GM18507 (cell line): ENCODE data around the gene PTPRA.
"Not testable (repeated sequence)": the region's sequence is repeated elsewhere in the genome, so short reads cannot be mapped to it uniquely, and the experiment has no call there.

Experiments
- DNase-seq: peaks from one replicate; pipeline ENCODE4 v3.0.0; 2011; ENCODE audit warnings: low read depth; ENCODE audit not compliant: insufficient read length; ENCODE audit errors: extremely low spot score
- FAIRE-seq: peaks from 2 replicates; lab custom pipeline; 2011; peaks lifted over from hg19 to GRCh38; lab: Jason Lieb, UNC

The PTPRA gene

GRCh38 chr20:3022559-3023490 is 149.5 kb downstream of the PTPRA start:
- FAIRE-seq, DNase-seq: not testable (repeated sequence)

DNA sequence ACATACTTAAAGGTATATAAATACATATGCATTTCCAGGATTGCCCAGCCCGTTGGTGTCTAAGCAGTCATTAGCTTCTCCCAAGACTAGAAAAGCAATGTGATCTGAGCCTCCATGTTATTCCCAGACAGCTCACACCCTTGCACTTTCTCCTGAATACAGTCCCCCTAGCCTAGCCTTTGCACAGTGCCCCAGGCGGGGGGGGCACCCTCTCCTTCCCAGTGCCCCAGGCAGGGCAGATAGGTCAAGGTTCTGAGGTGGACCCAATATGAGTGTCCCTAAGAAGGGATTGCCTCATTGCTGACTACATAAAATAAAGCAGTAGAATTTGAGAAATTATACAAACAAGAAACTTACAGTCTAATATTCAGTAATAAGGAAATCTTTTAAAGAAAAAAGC is 154.7 kb downstream of the PTPRA start:
- no peak for FAIRE-seq
- no peak for DNase-seq

DNA sequence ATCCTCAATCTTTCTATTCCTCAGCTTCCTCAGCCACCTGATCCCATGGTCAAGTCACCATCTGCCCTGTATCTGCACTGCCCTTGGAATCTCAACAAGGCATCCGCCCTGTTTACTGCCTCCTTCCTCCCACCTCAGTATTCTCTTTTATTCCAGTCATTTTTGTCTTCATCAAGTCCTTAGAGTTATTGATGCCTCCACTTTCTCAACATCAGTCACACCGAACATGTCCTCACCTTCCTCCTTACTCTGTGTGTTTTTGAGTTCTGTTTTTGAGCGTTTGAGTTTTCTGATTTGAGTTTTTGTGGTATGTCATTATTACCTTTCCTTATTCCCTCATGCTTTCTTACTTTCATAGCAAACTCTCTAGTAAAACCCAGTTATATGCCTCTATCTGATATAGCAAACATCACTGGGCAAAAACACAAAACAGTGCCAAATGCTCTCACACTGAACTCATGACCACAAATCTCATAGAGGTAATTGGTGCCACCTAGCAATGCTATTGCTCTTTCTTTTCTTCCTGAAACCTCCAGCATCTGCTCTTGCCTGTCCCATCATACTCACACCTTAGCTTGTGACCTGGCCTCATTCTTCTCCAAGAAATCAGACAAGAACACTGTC is 158.4 kb downstream of the PTPRA start:
- FAIRE-seq (no peak), DNase-seq (no peak)

- no peak for FAIRE-seq
- DNase-seq = no peak
Observed at GRCh38 chr20:3032624-3033023, 159.3 kb downstream of the PTPRA start.

DNA sequence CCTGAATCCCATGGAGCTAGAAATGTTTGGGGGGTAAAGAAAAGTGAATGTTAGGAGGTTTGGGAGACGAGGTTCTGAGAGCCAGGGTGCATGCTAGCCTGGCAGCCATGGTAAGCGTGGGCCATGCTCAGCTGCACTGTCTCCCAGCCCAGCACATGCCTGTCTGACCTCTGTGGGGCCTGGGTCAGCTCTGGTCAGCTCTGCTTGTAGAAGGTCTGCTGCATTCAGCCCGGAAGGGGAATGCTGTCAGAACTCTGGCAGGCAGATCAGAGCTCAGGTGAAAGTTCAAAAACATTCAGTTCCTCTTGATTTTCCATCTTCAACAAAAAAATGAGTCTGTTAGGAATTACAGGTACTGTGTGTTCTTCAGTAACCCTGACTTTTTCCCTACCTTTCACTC is 164.4 kb downstream of the PTPRA start:
- no peak for FAIRE-seq
- DNase-seq = no peak

DNA sequence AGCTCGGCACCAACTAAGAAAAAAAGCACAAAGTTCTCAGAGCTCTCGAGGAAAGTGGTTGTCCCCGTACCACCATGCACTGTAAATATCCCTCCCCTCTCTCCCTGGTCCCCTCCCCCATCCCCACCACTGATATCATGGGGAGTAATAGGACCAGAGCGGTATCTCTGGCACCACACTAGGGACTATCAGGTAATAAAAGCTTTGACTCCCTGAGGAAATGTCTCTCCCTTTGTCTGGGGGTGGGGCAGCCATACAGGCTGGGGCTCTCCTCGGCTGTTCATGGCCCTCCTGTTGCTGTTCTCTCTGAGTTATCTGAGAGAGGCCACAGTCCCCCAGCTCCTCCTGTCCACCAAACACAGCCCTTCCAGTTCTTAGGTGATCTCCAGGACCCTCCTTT is 165.2 kb downstream of the PTPRA start:
- no peak for DNase-seq
- no peak for FAIRE-seq

- FAIRE-seq (no peak), DNase-seq (no peak)
Observed at GRCh38 chr20:3039426-3039825, 166.1 kb downstream of the PTPRA start.

- FAIRE-seq (no peak), DNase-seq (no peak)
Observed at GRCh38 chr20:3040086-3040485, 166.8 kb downstream of the PTPRA start.

DNA sequence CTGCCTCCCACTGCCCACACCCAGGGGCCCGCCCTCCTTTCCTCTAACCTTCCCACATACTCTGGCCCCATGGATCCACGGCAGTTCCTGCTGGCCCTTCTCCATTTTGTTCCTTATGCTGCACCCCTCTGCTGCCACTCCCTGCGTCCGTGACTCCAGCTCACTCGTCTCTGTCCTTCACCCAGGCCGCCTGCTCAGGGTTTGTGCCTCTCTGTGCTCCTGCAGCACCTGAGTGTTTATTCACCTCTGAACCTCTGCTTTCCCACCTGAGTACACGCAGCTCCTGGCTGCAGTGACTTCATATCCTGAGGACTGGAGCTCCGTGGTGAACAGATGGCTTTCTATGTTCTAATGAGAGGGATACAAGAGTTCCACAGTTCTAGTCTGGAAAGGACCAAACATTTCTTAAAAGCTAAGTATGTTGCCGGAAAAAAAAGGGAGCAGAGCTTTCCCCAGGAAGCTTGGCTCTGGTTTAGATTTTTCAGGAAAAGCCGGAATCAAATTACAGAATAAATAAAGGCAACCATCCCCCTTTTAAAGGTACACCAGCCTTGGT is 168.7 kb downstream of the PTPRA start:
- FAIRE-seq = no peak
- DNase-seq = no peak

GRCh38 chr20:3042625-3043024 is 169.3 kb downstream of the PTPRA start:
- FAIRE-seq (no peak), DNase-seq (no peak)

DNA sequence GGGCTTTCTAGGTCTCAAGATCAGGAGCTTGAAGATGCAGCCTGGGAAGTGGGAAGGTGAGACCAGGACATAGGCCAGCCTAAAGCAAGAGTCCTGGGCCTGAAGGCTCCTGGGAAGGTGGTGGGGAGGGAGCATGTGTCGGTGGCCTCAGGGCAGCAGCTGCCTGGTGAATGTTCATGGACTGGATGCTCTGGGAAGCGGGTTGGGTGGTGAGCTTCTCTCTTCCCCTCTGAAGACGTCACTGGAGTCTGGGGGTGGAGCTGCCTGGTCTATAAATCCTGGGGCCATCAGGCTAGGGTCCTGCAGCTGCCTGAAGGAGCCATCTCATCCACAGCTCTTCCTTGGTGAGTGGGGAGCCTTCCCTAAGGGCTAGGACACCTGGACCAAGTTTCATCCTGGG is 170.0 kb downstream of the PTPRA start, which contains the start of gene GNRH2:
TSS of gene GNRH2 (plus strand) at position 301 of the 400 bp plus-strand sequence. CDS start 793 bp downstream, outside the sequence.
- FAIRE-seq = no peak

DNA sequence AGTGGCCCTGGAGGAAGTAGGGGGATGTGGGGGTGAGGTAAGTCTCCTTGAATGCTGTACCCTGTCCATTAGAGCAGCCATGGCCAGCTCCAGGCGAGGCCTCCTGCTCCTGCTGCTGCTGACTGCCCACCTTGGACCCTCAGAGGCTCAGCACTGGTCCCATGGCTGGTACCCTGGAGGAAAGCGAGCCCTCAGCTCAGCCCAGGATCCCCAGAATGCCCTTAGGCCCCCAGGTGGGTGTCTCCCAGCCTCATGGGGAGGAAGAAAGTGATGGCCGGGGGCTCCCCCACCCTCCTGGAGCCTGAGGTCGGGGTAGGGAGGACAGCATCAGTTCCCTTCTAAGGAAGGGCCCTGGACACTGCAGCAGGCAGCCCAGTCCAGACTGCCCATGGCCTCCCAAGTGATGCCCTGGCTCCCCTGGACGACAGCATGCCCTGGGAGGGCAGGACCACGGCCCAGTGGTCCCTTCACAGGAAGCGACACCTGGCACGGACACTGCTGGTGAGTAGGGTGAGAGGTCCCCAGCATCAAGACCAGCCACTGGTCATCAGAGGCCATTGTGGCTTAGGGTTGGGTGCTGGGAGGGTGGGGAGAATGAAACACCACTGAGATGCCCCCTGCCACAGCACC is 171.2 kb downstream of the PTPRA start:
- DNase-seq (no peak), FAIRE-seq (no peak)

More for the DNA sequence above, 170.0 kb downstream of the PTPRA start, which contains the start of gene GNRH2:
- no peak for DNase-seq

- DNase-seq (peak; percentile 64), FAIRE-seq (no peak)
Observed at GRCh38 chr20:3045042-3045815, 171.9 kb downstream of the PTPRA start.

DNA sequence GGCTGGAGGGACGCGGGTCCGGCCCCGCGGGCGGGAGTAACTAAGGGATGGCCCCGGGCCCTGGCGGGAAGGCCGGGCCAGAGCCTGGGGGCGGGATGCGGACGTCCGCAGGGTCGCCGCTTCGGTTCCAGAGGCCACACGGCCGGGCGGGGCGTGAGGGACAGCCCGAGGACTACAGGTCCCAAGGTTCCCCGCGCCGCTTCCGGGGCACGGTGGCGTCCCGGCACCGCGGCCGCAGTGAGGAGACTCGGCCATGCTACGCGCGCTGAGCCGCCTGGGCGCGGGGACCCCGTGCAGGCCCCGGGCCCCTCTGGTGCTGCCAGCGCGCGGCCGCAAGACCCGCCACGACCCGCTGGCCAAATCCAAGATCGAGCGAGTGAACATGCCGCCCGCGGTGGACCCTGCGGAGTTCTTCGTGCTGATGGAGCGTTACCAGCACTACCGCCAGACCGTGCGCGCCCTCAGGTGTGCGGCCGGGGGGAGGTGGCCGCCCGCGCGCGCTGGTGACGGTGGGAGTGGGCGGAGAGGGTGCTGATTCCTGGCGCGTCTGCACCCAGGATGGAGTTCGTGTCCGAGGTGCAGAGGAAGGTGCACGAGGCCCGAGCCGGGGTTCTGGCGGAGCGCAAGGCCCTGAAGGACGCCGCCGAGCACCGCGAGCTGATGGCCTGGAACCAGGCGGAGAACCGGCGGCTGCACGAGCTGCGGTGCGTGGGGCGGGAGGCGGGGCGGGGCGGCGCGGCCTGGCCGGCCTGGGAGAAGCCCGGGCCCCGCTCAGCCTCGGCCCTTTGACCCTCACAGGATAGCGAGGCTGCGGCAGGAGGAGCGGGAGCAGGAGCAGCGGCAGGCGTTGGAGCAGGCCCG is 172.8 kb downstream of the PTPRA start, which contains the start of gene MRPS26:
TSS of gene MRPS26 (plus strand) at position 237 of the 861 bp plus-strand sequence. CDS start at position 254, 17 bp downstream.
- FAIRE-seq = peak; percentile 95
- peak; percentile 91 for DNase-seq

GRCh38 chr20:3046677-3047462 is 173.6 kb downstream of the PTPRA start:
- no peak for DNase-seq
- peak; percentile 12 for FAIRE-seq

DNA sequence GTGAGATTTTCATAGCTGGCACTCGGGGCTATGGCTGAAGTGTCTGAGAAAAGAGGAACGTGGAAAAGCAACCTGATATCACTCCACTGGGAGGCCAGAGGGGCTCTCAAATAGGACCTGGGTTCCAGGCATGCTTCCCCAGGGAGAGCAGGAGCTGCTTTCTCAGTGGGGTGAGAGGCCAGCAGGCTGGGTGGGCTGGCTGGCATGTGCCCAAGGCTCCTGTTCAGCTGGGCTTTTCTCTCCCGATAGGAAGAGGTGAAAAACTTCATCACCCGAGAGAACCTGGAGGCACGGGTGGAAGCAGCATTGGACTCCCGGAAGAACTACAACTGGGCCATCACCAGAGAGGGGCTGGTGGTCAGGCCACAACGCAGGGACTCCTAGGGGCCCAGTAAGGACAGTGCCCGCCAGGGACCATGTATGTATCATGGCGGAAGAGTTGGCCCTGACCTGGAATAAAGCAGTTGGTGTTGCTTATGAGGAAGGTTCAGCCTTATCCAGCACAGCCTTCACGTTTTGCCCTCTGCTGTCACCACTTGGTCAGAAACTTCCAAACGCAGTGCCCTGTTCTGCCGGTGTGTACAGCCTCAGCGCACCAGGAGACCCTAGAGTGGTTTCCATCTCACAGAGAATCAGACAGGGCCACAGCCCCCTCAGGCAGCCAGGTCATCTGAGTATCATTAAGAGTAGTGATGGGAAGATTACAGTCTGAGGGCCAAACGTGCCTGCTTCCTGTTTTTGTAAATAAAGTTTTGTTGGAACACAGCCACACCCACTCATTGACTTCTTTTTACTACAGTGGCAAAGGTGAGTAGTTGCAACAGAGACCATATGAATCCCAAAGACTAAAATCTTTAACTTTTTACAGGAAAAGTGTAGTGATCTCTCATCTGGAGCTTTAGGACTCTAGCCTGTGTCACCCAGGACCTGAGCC is 174.5 kb downstream of the PTPRA start:
- DNase-seq (no peak), FAIRE-seq (no peak)
